HG03196 (cell line): ENCODE data around the gene CFAP58.

ENCODE experiments used
- ATAC-seq: cut with Tn5 transposase; IDR thresholded peaks from one replicate; pipeline ENCODE4 v1.9.1; 2021; ENCODE audit not compliant: unreplicated experiment

CFAP58 gene

GRCh38 chr10:104333728-104334373, 19.8 kb upstream of the CFAP58 start:
- no peak for ATAC-seq

DNA sequence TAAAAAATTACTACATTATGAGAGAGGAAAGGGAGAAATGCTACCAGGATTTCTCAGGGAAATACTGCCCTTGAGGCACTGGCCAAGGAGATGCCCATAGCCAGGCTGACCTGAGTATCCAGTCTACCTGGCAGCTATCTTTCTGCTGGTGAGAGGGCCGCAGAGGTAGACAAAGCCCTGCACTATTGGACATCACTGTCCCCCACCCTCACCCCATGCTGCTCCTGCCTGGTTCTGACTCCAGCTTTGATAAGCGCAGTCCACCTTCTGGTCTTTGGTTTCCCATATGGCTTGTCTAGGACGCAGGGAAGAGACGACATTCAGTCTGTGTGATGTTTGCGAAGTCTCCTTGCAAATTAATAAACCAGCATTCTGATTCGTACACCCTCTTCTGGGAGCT, 19.1 kb upstream of the CFAP58 start:
- no peak for ATAC-seq

DNA sequence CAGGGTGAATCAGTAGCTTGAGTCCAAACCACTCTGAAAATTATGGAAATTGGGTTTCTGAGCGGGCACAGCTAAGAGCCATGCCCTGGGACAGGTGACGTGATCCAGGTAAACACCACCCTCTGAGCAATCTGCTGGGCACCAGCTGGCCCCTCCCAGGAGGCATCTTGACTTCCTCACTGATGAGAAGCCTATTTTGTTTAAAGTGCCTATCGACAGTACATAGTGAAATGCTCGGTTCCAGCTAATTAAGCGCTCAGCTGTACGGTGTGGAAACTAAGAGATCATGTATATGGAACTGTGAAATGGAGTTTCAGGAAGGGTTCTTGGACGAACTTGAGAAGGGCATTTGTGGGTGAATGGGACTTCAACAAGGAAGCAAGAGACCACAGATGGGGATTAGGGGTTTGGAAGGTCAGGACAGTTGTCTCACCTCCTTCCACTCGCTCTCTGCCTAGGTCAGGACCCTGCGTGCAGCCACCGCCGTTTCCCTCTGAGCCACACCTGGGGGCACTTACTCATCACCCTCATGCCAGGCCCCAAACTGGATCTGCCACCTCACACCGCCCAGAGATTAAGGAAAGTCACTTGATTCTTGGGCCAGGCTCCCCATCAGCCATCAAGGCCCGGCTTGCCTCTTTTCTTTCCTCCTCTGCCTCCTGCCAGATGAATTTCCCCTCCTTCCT, 18.5 kb upstream of the CFAP58 start:
- ATAC-seq: no peak

- no peak for ATAC-seq
These were observed 16.7 kb upstream of the CFAP58 start for GRCh38 chr10:104336821-104337467.

DNA sequence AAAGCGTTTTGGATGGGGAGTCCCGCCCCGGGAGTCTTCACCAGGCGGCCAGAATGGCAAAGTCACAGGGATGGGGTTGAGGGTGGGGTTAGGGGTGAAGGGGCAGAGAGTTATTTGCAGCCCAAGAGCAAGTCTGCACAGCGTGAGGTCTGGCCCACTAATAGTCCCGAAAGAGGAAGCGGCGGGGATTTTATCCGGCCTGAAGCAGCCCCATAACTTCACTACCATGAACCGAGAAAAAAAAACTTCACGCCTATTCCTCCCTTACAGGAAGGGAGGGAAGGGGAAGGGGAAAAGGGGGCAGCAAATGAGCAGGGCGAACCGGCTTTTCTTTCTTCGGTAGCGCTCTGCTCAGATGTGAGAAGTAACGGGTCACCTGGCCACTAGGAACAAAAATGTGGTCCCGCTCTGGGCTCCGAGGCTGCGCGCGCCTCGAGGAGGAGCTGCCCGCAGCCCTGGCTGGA, 16.1 kb upstream of the CFAP58 start:
- peak; percentile 31 for ATAC-seq

DNA sequence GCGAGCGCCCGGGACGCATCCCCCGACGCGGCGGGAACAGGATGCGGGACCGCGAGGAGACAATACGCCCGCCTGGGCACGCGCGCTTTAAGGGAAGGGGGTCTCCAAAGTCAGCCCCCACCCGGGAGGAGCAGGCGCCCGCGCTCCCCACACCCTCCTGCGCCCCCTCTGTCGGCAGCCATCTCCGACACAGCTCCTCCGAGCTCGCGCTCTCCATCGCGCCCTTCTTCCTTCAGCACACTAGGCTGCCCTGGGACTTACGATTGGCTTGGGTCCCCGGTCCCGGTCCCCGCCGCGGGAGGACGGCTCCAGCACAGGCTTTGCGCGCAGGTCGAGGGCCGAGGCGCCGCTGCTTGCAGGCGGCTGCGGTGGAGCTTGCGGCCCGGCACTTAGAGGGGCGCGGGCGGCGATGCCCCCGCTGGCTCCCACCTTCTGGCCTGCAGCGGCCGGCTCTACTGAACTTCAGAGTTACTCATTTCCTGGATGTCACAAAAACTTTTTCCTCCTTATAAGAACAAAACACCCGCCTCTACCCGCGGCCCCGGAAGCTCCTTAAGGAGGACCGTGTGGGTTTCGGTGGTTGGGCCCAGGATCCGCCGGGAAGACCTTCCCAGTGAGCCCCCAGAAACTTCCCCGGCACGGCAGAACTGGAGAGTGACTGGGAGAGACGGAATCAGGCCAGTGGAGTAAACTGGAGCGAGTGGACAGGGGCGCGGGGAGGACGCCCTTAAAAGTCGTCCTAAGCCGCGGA, 15.5 kb upstream of the CFAP58 start, which contains the start of gene ITPRIP:
ITPRIP (minus strand) TSS at position 481 of the 751 bp plus-strand sequence. CDS start 22,414 bp downstream, outside the sequence.
- peak; percentile 73 for ATAC-seq

DNA sequence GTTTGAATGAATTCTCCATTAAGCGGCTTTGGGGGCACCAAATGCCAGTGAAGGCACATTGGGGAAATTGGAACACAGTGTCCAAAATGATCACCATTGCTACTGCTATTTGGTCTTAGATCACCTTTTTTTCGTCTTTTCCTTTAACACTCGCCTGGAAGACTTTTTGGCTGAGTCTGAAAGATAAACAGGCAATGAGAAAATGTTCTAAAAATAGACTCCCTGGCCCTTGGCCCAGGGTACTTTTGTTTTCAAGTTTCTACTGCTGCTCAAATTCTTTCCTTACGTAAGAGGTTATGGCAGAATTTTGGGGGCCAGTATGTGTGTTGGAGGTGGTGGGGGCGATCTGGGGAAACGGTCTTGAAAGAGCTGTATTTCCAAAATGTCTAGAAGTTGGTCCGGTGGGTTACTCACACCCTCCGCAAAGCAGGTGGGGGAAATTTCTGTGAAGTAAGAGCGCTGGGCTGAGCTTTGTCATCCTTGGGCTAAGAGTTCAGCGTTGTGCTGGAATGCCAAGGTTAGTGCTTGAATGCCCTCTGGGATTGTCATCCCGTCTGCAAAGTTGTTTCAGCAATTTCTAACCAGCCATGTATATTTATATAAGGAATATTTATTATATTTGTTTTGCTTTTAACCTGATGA, 14.0 kb upstream of the CFAP58 start:
- ATAC-seq: no peak

GRCh38 chr10:104340111-104340526, 13.5 kb upstream of the CFAP58 start:
- ATAC-seq: no peak

DNA sequence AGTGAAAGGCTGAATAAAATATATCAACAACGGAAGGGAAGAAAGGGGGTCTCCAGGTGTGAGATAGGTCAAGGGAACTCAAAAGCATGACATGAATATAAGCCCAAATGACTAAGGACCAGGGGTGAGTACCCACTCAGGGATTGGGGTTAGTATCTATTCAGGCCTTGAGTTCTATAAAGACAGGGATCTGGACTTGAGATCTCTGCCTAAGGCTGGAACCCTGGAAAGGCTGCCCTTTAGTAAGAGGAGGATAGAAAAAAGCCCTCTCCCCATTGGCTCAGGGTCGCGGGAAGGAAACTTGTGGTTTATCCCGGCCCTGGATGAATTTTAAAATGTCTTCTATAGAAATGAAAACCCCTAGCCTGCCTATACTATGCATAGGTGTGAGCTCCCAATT, 13.0 kb upstream of the CFAP58 start:
- no peak for ATAC-seq

- ATAC-seq: no peak
These were observed 10.7 kb upstream of the CFAP58 start for GRCh38 chr10:104342941-104343411.

DNA sequence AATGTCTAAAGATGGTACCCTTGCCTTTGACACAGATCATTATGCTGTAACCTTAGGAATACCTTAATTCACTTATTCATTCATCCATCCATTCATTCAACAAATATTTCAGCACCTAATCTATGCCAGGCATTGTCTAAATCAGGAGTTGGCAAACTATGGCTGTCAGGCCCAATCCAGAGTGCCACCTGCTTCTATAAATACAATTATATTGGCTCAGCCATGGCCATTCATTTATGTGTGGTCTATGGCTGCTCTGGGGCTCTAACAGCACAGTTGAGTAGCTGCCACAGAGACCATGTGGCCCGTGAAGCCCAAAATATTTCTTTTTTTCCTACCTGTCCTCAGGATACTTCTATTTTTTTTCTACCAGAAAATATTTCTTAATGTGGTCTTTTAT, 9.4 kb upstream of the CFAP58 start:
- ATAC-seq: no peak

GRCh38 chr10:104345515-104345914, 8.1 kb upstream of the CFAP58 start:
- no peak for ATAC-seq

- ATAC-seq: no peak
These were observed 7.7 kb upstream of the CFAP58 start for GRCh38 chr10:104345941-104346340.

DNA sequence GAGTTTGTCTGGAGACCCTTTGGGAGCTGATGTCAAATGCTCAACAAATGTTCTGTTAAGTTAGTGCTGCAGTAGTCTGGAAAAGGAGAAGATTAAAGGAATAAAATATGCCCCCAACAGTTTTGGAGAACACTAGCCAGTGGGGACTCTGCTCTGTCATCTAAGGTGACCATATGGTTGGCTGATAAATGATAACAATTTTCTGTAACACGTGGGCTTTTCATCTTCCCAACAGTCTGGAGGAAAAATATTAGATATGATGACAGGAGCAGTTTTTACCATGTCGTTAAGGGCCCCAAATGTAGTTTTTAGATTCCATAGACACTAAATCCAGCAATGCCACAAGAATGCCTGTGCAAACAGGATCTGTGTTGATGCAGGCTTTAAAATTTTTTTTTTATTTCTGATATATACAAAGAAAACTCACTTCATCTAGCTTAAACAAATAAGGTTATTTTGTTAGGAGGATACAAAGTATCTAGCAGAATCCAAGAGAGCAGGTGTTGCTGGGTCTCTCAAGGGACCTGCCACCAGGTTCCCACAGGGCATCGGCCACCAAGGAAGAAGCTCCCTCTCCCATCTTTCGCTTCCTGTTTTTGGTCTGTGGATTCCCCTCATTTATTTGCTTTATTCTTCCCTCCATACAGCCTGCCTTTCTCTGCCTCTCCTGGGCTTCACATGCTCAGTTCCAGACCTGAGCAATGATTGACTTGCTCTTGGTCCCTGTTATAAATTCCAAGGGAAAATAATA, 6.2 kb upstream of the CFAP58 start:
- no peak for ATAC-seq

- ATAC-seq: no peak
These were observed 5.0 kb upstream of the CFAP58 start for GRCh38 chr10:104348601-104349000.

DNA sequence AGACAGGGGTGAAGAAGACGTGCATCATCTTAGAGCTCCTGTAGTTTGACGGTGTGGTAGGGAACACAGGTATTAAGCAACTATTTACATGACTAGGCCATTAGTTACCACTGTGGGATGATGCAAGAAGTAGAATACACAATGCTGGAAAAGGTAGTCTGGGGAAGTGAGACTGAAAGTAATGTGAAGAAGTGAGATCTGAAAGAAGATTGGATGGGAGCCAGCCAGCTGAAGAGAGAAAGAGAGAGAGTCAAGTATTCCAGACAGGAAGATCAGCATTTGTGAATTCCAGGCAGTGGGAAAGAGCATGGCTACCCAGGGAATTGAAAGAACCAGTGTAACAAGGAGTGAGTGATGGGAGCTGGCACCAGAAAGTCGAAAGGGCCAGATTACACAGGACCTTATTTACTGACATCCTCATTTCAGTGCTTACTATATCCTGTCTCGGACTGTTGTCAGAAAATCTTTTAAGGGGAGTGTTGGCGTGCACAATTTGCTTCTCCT, 4.0 kb upstream of the CFAP58 start:
- ATAC-seq: peak; percentile 38

DNA sequence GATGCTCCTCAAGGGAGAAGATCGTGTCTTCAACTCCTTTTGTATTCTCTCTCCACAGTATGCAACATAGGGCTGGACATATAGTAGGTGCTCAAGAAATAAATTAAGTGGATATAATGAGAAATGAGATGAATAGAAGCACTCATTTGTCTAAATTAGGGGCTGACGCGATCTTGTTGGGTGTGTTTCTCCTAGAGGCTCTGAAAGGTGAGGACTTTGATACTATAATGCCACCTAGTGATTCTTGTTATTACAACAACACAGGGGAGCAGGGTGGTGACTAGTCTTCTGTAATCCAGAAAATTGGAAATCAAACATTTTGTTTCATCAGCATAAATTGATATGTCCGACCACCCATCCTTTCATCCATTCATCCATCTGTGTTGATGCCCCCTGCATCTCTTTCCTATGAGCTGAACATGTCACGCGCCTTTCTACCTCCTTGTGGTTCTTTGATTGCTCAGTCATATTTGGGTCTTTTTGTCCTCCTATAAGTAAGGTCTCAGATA, 3.5 kb upstream of the CFAP58 start:
- peak; percentile 44 for ATAC-seq

DNA sequence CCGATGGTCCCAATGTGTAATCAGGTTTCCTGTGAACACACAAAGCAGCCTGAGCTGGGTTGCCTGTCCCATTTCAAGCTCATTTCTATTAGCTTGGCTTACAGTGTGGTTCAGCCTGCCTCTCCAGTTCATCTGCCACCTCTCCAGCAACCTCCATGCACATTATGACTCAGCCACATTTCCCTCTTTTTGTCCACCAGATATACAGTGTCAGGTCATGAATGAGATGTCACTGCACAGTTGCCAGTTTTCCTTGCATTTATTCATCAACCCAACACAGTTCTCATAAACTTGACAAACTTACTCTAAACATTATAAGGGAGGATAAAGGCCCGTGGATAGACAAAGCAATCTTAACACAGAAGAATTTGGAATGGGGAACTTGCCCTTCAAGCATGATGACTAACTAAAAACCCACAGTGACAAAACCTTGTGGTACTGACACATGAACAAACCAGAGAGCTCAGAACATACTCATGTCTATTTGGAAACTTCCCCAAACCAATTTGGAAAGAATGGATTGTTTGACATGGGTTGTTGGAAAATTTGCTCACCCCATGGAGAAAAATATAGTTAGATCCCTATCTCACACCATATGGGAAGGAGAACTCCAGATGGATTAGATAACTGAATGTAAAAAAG, 2.5 kb upstream of the CFAP58 start:
- ATAC-seq: peak; percentile 26

DNA sequence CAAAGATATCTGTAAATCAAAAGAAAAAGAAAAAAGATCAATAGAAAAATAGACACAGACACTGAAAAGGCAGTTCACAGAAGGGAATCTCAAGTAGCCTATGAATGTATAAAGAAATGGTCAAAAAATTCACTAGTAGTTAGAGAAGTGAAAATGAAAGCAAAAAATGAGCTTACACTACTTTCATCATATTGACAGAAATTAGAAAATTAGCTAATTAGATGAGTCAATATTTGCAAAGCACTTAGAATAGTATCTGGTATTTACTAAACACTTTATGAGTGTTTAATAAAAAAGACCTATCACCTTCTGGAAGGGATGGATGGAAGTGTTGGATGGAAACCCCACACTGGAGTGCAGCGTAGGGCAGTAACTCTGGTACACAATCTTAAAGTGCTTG, 1.7 kb upstream of the CFAP58 start:
- no peak for ATAC-seq
